GM12878 (cell line): Measurements from ENCODE around the gene NKD2. TPM values are rescaled to one million over a fixed set of nuclear protein-coding genes. Genes with fewer than 3 reads are reported as not detected.

Source experiments
- ATAC-seq: fragments of 200-7000 bp; cut with Tn5 transposase; 3 replicates; pipeline ENCODE4 v1.9.1; 2020; ENCODE audit warnings: mild to moderate bottlenecking, moderate library complexity
- BruUV-seq: library from RNA; stranded (reverse); fragments of 400-500 nt; replicated peaks from 2 replicates; lab custom pipeline; 2021; lab: Mats Ljungman, UMichigan
- CTCF ChIA-PET: fragments of 300-600 bp; sonication (Branson Sonifier 250); formaldehyde crosslinking; extraction: SDS; loops from one replicate; lab custom pipeline; 2021; ENCODE audit warnings: inconsistent platforms; lab: Yijun Ruan, JAX
- POLR2A ChIA-PET: fragments of 350-600 bp; formaldehyde crosslinking; extraction: SDS; loops from one replicate; lab custom pipeline; 2021; ENCODE audit warnings: inconsistent platforms; lab: Charles Lee
- RAD21 ChIA-PET: fragments of 300-600 bp; sonication (Branson Sonifier 250); formaldehyde crosslinking; loops from one replicate; lab custom pipeline; 2023; ENCODE audit warnings: antibody characterized with exemption; ENCODE audit not compliant: unreplicated experiment; lab: Charles Lee
- SMC1A ChIA-PET: fragments of 300-600 bp; sonication (Branson Sonifier 250); formaldehyde crosslinking; loops from one replicate; lab custom pipeline; 2023; ENCODE audit not compliant: unreplicated experiment, uncharacterized antibody; lab: Charles Lee
- DNase-seq: peaks from one replicate; pipeline ENCODE4 v3.0.0-alpha.2; 2011; ENCODE audit warnings: low read depth, low spot score
- FAIRE-seq: peaks from 3 replicates; lab custom pipeline; 2011; peaks lifted over from hg19 to GRCh38; lab: Jason Lieb, UNC
- H2AFZ ChIP-seq: 2 replicates; pipeline ENCODE4 v1.6.0; 2011; ENCODE audit warnings: low read depth, low read length, control low read depth; ENCODE audit not compliant: control insufficient read depth
- H3K27ac ChIP-seq: 2 replicates; pipeline ENCODE4 v1.5.1; 2011; ENCODE audit warnings: control low read depth; ENCODE audit not compliant: control insufficient read depth, insufficient read depth
- H3K27me3 ChIP-seq, 2 experiments: replicated peaks in 1 of 2; 2 replicates each; pipeline versions ENCODE4 v1.6.0 to v1.6.1; 2011; ENCODE audit warnings: low read length in 1 of 2; ENCODE audit not compliant: control insufficient read depth in 2 of 2, insufficient read depth in 2 of 2
- H3K36me3 ChIP-seq, 2 experiments: 2 replicates each; pipeline ENCODE4 v1.5.1; 2011; ENCODE audit warnings: low read length in 1 of 2; ENCODE audit not compliant: control insufficient read depth in 2 of 2, insufficient read depth in 2 of 2
- H3K4me1 ChIP-seq: 2 replicates; pipeline ENCODE4 v1.6.1; 2011; ENCODE audit warnings: mild to moderate bottlenecking, low read length, moderate library complexity, mixed read lengths; ENCODE audit not compliant: control insufficient read depth, insufficient read depth
- H3K4me2 ChIP-seq: 2 replicates; pipeline ENCODE4 v1.6.0; 2011; ENCODE audit warnings: control low read depth; ENCODE audit not compliant: control insufficient read depth, insufficient read depth
- H3K4me3 ChIP-seq: fragments of 200-600 bp; sonication (generic); 2 replicates; pipeline ENCODE4 v1.5.1; 2016
- H3K79me2 ChIP-seq: 2 replicates; pipeline ENCODE4 v1.6.0; 2011; ENCODE audit warnings: low read length; ENCODE audit not compliant: control insufficient read depth, insufficient read depth
- H3K9ac ChIP-seq: 2 replicates; pipeline ENCODE4 v1.8.0; 2011; ENCODE audit warnings: low read length, control low read depth, mixed read lengths; ENCODE audit not compliant: control insufficient read depth, insufficient read depth
- H3K9me3 ChIP-seq: replicated peaks from 3 replicates; pipeline ENCODE4 v1.5.1; 2011; ENCODE audit warnings: mild to moderate bottlenecking, low read length; ENCODE audit not compliant: control insufficient read depth, insufficient read depth
- H4K20me1 ChIP-seq: 2 replicates; pipeline ENCODE4 v1.6.0; 2011; ENCODE audit not compliant: control insufficient read depth, insufficient read depth
- ATF7 ChIP-seq: fragments of 450-650 bp; IDR thresholded peaks from 2 replicates; pipeline ENCODE4 v1.6.1; 2016; ENCODE audit warnings: low read depth, mild to moderate bottlenecking
- BHLHE40 ChIP-seq, 2 experiments: fragments of 450-650 bp in 1 of 2; IDR thresholded peaks; 2 replicates each; pipeline ENCODE4 v1.6.1; 2011 to 2017; ENCODE audit warnings: low read depth in 2 of 2, borderline replicate concordance in 1 of 2, improper control_type of control experiment in 1 of 2, low read length in 1 of 2, mild to moderate bottlenecking in 1 of 2
- NR2C1 ChIP-seq: fragments of 450-650 bp; IDR thresholded peaks from 2 replicates; pipeline ENCODE4 v1.6.1; 2017; ENCODE audit warnings: antibody characterized with exemption, mild to moderate bottlenecking, moderate library complexity
- POLR2AphosphoS5 ChIP-seq: IDR thresholded peaks from 2 replicates; pipeline ENCODE4 v1.6.1; 2011; ENCODE audit warnings: mild to moderate bottlenecking, low read length, inconsistent platforms
- TCF7 ChIP-seq: IDR thresholded peaks from 2 replicates; pipeline ENCODE4 v1.6.1; 2014; ENCODE audit warnings: antibody characterized with exemption, borderline replicate concordance
- WGBS: methylation state at CpG from one replicate; pipeline ENCODE4 v1.1.6; 2016; ENCODE audit warnings: low lambda C conversion rate; ENCODE audit not compliant: insufficient replicate concordance, insufficient coverage; ENCODE audit errors: missing lambda C conversion rate; 5-methylcytosine and 5-hydroxymethylcytosine counted together
- in situ Hi-C: fragments of 300-500 bp; cut with MboI; formaldehyde crosslinking; loops from 9 replicates; pipeline ENCODE4 v1.14.3; 2018; ENCODE audit warnings: mixed read lengths
- intact Hi-C: fragments of 100-400 bp; cut with micrococcal nuclease; formaldehyde crosslinking; loops from one replicate; pipeline ENCODE4 v1.14.2; 2022; ENCODE audit not compliant: unreplicated experiment
- polyA plus RNA-seq, 11 experiments: library from polyadenylated mRNA; depleted of rRNA in 4 of 11; unstranded in 6 of 11; stranded (reverse) in 5 of 11; fragments of >200 nt; fragmentation: Nextera tagmentation in 4 of 11; fragmentation: Illumina TruSeq in 1 of 11; extraction: Ambion mirVana in 4 of 11; extraction: Trizol in 1 of 11; gene quantifications; 1 replicate in 1 of 11; 2 replicates in 10 of 11; pipeline versions ENCODE4 v1.2.1 to v1.2.3, GENCODE V29; 2011 to 2016; ENCODE audit warnings: inconsistent platforms in 2 of 11, missing spikeins in 2 of 11, low read depth in 1 of 11
- total RNA-seq, 4 experiments: library from RNA; depleted of rRNA in 3 of 4; stranded (reverse); fragments of >200 nt in 3 of 4; fragmentation: Illumina TruSeq in 1 of 4; extraction: Trizol in 1 of 4; gene quantifications; 2 replicates each; pipeline versions ENCODE4 v1.2.1 to v1.2.3, GENCODE V29; 2013 to 2021
- TF ChIP-seq, protein P1 (sequence below): fragments of 450-650 bp; IDR thresholded peaks from 2 replicates; pipeline ENCODE4 v1.6.1; 2017; ENCODE audit warnings: mild to moderate bottlenecking, low read depth, inconsistent platforms; ENCODE audit not compliant: poor library complexity, severe bottlenecking
- TF ChIP-seq, protein P2 (sequence below): IDR thresholded peaks from 2 replicates; pipeline ENCODE4 v1.6.1; 2011; ENCODE audit warnings: borderline replicate concordance, low read depth, mild to moderate bottlenecking, moderate library complexity, mixed read lengths, low read length; ENCODE audit not compliant: insufficient read depth; ENCODE audit errors: extremely low read length
- TF ChIP-seq, protein P3 (sequence below): IDR thresholded peaks from 2 replicates; pipeline ENCODE4 v1.6.1; 2012; ENCODE audit warnings: low read depth, low read length, improper control_type of control experiment

The NKD2 gene
- total and polyA plus RNA-seq, 10 of the 15 experiments (the other 5 are each of a cell fraction or from before 2014, with no cell fraction given): 0.20 to 0.83 (median 0.26) TPM; not detected in 7

DNA sequence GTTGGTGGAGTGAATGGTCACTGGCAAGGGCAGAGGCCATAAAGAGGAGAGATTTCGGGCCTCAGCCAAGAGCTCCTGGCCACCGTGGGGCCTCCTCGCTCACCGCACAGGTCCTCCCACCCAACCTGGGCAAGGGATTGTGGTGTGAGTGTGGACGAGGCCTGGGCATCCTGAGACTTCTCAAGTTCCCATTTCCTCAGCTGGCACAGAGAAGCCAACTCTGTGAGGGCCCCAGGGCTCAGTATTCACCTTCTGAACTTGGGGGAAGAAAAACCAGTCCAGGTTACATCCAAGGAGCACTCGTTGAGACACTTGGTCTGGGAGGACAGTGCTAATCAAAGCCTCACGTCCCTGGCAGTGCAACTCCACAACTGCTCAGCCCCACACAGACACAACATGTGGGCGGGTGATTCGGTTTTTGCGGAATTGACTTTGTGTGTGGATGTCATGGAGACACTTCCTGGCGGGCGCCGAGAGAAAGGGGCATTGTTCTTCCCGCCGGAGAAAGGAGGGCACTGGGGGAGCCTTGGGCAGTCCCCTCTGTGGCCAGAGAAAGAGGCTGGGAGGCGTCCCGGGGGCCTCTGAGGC is 28.5 kb upstream of the NKD2 start:
- DNase-seq: no peak
- H3K9ac ChIP-seq: no peak overlapping the region
- H3K9me3 ChIP-seq: no peaks in the 10 kb centered on the region; the same call in 2 of the 3 replicates
- POLR2A ChIA-PET: interaction anchor here (1.3 kb wide), 1 partner anchor 9 kb away, joined by 3 read pairs; no protein-coding TSS in a partner anchor
- H3K4me2 ChIP-seq: no peak overlapping the region
- WGBS: 49% methylated on average over 17 of the region's 17 CpGs
- TF ChIP-seq ATF7 (no peak), BHLHE40 (IDR thresholded peaks at IDR 0.05; ENCODE audit: borderline replicate concordance in 1 of 2, low read depth in 2 of 2, low read length in 1 of 2) (no peak), NR2C1 (no peak), TCF7 (no peak), POLR2AphosphoS5 (no peak)
- TF ChIP-seq, protein P1, sequence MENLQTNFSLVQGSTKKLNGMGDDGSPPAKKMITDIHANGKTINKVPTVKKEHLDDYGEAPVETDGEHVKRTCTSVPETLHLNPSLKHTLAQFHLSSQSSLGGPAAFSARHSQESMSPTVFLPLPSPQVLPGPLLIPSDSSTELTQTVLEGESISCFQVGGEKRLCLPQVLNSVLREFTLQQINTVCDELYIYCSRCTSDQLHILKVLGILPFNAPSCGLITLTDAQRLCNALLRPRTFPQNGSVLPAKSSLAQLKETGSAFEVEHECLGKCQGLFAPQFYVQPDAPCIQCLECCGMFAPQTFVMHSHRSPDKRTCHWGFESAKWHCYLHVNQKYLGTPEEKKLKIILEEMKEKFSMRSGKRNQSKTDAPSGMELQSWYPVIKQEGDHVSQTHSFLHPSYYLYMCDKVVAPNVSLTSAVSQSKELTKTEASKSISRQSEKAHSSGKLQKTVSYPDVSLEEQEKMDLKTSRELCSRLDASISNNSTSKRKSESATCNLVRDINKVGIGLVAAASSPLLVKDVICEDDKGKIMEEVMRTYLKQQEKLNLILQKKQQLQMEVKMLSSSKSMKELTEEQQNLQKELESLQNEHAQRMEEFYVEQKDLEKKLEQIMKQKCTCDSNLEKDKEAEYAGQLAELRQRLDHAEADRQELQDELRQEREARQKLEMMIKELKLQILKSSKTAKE: no peak
- TF ChIP-seq, protein P2, sequence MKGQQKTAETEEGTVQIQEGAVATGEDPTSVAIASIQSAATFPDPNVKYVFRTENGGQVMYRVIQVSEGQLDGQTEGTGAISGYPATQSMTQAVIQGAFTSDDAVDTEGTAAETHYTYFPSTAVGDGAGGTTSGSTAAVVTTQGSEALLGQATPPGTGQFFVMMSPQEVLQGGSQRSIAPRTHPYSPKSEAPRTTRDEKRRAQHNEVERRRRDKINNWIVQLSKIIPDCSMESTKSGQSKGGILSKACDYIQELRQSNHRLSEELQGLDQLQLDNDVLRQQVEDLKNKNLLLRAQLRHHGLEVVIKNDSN: no peak
- TF ChIP-seq, protein P3, sequence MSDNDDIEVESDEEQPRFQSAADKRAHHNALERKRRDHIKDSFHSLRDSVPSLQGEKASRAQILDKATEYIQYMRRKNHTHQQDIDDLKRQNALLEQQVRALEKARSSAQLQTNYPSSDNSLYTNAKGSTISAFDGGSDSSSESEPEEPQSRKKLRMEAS: no peak
- intact Hi-C loops (no loop called here), in situ Hi-C loops (no loop called here)
- SMC1A ChIA-PET: no interaction called here
- no peaks in the 10 kb centered on the region for H3K4me1 ChIP-seq
- no peaks in the 10 kb centered on the region for H3K79me2 ChIP-seq
- H3K4me3 ChIP-seq: no peak overlapping the region
- H3K27me3 ChIP-seq: no peaks in the 10 kb centered on the region
- CTCF ChIA-PET: no interaction called here
- no peaks in the 10 kb centered on the region for H3K36me3 ChIP-seq
- ATAC-seq: no peak
- no peaks in the 10 kb centered on the region for H4K20me1 ChIP-seq
- no peak for FAIRE-seq
- RAD21 ChIA-PET: no interaction called here
- no peak overlapping the region for H3K27ac ChIP-seq
- no peak overlapping the region for H2AFZ ChIP-seq
- no TSS peak for BruUV-seq
